GM12872 (cell line): ENCODE results near the gene NBEA.

Experiments used
- TF ChIP-seq, protein P1 (sequence below): IDR thresholded peaks from 3 replicates; pipeline ENCODE4 v1.5.1; 2011; ENCODE audit warnings: low read depth, mild to moderate bottlenecking, low read length, moderate library complexity; ENCODE audit not compliant: insufficient read depth

Gene NBEA

DNA sequence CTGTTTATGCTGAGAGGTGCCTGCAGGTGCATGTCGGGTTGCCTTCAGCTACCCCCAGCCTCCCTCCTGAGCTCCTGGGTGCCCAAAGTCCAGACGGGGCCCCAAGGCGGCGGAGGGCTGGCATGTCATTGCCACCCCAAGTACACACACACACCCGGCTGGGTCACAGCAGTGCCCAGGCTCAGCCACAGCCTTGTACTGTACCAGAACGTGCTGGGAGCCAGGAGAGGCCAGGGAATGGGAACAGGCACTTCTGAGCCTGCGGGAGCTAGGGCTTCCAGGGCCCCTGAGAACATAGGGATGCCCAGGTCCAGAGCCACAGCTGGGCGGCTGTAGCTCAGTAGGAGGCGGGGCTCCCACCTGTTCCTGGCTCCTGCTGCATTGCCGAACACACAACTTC, 585.4 kb downstream of the NBEA start:
- TF ChIP-seq, protein P1, sequence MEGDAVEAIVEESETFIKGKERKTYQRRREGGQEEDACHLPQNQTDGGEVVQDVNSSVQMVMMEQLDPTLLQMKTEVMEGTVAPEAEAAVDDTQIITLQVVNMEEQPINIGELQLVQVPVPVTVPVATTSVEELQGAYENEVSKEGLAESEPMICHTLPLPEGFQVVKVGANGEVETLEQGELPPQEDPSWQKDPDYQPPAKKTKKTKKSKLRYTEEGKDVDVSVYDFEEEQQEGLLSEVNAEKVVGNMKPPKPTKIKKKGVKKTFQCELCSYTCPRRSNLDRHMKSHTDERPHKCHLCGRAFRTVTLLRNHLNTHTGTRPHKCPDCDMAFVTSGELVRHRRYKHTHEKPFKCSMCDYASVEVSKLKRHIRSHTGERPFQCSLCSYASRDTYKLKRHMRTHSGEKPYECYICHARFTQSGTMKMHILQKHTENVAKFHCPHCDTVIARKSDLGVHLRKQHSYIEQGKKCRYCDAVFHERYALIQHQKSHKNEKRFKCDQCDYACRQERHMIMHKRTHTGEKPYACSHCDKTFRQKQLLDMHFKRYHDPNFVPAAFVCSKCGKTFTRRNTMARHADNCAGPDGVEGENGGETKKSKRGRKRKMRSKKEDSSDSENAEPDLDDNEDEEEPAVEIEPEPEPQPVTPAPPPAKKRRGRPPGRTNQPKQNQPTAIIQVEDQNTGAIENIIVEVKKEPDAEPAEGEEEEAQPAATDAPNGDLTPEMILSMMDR, result no peak

DNA sequence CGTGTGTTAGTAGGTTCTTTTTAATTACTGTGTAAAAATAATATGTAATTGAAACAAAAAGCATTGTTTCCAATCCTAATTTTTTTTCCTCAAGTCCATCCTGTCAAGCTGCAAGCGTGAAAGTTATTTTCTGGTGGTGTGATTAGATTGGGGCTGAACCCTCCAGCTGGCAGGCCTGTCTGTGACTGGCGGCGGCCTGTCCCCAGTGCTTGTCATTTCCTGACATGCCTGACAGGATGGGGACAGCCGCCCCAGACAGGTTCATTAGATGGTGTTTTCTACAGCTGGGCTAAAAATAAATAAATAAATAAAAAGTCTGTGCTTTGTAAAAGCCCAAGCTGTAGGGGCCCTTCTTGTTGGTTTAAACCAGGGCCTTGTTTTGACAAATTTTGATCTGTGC, 588.1 kb downstream of the NBEA start:
- TF ChIP-seq, protein P1, result no peak

DNA sequence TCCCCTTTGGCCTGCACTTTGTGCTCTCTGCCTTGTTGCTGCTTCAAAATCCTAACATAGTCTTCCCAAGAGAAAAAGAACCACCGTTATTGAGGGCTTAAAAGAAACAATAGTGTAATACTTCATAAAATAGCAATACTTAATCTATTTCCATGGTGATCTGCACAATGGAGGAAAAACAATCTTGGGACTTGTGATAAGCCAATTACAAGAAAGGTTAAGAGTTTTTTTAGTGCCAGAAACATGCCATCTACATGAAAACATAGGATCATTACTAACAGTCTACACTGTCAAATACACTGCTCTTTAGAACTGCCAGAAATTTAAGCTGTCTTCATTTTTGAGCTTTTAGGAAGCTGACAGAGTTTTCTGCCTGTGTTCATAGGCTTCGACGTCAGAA, 588.5 kb downstream of the NBEA start:
- TF ChIP-seq, protein P1, result no peak

DNA sequence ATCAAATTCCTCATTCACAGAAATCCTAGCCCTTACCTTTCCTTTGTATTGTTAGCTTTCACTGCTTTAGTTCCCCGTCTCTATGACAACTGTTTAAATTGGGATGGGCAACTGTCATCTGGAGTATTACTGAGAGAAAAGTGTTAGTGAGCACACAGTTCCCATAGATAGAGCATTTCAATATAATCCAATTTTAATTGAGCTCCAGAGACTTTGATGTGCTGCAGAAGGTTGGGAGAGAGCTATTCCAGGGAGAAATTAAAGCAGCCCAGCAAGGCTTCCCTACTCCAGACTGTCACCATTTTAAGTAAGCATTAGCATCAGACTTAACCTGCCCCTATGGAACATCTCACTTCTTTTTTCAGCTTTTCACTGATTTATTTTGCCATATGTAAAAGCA, 589.5 kb downstream of the NBEA start:
- TF ChIP-seq, protein P1, result no peak

DNA sequence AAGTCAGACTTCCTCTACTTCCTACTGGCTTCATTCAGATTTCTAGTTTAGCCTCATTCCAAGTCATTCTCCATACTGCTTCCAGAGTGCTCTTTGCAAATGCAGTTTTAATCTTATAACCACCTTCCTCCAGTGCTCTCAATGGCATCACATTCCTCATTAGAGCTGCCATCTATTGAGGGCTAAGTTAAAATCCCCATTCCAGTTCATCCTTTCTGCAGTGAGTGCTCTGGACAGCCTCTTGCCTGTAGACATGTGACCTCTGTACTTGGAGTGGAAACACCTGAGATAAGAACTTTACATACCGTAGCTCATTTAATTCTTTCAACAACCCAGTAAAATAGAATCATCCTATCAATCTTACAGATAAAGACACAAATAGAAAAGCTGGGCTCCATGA, 592.3 kb downstream of the NBEA start:
- TF ChIP-seq, protein P1, result no peak

DNA sequence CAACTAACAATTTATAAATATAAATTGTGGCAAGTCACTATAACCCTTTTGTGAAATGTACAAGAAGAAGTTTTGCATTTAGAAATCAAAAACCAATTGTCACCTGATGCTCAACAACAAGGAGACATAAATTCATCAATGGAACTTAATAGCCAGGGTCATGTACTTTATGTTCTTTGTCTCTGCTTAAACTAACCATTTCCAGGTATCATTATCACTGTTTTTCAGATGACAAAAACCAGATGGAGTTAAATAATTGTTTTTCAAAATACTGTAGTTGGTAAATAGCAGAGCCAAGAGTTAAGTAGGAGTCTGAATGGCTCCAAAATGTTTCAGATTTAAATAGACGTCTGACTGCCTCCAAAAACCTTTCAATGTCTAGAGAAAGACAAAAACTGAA, 606.7 kb downstream of the NBEA start:
- TF ChIP-seq, protein P1, result no peak

DNA sequence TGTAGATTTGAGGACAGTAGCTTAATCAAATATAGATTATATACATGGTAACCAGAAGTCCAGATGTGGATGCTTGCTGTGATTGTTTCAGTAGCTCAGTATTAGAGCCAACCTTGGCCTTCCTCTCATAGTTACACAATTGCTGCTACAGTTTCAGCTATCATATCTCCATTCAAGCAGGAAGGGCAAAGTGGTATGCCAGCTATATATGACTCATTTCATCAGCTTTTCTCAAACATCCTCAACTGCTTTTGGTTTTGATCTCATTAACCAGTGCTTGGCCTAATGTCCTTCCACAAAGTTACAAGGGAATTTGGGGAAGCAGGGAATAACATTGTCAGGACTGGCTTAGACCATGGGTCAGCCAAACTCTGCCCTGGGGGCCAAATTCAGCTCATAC, 607.4 kb downstream of the NBEA start:
- TF ChIP-seq, protein P1, result no peak

DNA sequence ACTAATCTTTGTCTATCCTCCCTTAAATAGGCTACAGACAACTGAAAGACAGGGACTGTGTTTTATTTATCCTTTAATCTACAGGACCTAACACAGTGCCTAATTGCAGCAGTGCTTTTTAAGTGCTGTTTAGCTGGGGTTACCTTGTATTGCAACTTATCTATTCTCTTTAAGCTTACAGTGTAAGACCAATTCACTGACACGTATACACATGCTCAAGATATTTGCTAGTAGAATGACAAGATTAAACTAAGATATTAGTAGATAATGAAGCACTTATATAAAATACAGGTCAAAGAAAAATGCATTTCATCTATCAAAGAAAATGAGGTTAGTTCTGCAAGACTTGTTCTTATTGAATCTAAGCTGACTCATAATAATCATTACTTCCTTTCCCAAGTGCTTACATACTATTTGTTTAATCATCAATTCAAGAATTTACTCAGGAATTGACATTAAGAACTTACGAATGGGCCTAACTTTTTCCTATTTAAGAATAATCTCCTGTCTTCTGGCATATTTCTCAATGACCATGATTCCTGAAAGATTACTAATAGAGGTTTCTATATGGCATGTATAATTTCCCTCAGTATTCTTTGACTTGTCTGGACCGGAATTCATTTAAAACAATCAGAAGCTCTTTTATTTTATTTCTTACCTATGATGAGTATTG, 610.2 kb downstream of the NBEA start:
- TF ChIP-seq, protein P1, result no peak
